GM18909 (cell line): ENCODE measurements around the gene TRAPPC3.

Source experiments
- ATAC-seq: cut with Tn5 transposase; IDR thresholded peaks from one replicate; pipeline ENCODE4 v1.9.1; 2021; ENCODE audit warnings: mild to moderate bottlenecking; ENCODE audit not compliant: unreplicated experiment, poor library complexity

The TRAPPC3 gene

DNA sequence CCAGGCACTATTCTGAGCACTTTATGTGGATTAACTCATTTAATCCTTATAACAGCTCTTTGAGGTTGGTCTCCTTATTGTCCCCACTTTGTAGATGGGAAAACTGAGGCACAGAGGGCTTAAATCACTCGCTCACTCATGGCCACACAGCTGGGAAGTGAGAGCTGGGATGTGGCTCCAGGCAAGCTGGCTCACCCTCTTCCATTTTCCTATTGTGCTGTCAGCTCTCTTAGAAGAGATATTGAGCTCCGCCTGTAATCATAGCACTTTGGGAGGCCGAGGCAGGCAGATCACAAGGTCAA lies 20.4 kb downstream of the TRAPPC3 start:
- ATAC-seq, result no peak

DNA sequence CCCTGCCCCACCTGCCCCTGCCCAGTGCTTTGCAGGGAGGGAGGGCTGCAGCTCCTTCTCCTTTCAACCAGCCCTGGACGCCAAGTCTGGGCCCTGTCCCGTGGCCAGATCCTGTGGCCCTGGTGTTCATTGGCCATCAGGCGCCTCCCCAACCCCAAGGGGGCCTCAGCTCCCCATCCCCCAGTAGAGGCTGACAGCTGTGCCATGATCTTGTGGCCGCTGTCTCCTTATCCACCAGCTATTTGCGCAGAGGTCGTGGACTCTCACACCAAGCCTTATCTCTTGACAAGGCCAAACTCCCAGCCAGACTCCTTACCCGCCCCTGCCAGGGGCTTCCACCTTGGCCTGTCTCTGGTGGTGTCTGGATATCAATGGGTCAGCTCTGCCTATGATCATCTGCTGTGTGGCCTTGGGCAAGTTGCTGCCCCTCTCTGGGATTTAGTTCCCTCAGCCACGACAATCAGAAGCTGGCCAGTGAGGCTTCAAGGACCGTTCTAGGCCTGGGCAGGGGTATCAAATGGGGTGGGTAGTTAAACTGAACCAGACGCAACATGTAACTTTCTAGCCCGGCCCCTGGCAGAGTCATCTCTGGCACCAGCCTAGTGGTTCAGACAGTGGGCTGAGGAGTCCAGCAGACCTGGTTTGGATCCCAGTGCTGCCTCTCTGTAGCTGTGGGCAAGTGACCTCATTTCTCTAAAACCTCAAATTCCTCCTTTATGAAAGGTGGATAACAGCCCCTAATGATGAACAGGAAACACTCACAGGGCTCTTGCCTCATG lies 21.0 kb downstream of the TRAPPC3 start:
- ATAC-seq, result no peak

DNA sequence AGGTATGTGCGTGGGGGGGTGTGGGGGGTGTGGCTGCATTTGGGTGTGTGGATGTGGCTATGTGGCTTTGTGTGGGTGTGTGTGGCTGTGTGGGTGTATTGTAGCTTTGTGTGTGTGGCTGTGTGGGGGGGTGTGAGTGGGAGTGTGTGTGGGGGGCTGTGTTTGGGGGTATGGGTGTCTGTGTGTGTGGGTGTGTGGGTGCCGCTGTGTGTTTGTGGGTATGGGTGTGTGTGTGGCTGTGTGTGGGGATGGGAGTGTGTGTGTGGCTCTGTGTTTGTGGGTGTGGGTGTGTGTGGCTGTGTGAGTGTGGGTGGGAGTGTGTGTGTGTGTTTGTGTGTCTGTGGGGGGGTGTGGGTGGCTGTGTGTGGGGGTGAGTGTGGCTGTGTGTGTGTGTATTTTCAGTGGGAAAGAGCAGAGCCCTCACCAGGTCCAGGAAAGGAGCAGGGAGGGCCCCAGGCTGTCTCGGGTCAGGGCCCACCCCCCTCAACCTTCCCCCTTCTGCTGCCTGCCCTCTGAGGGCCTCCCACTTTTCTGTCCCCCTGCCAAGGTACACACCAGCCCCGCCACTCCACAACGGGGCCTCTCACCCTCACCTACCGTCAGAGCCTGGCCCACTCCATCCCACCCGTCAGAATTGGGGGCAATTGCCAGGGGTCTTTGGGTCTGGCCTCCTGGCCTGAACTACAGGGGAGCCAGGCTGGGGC lies 22.3 kb downstream of the TRAPPC3 start:
- ATAC-seq, result no peak

GRCh38 chr1:36126005-36126716 lies 23.1 kb downstream of the TRAPPC3 start:
- no peak for ATAC-seq

- ATAC-seq, result no peak
Measured at GRCh38 chr1:36125129-36125991, 23.9 kb downstream of the TRAPPC3 start, which contains the start of gene COL8A2. Gene COL8A2, minus strand, starts transcription at chr1:36125222. Its CDS starts 24,980 bp downstream, at chr1:36100242.

- ATAC-seq, result no peak
Measured at GRCh38 chr1:36124404-36125128, 24.7 kb downstream of the TRAPPC3 start.

GRCh38 chr1:36123356-36123755 lies 25.9 kb downstream of the TRAPPC3 start:
- ATAC-seq, result no peak

- no peak for ATAC-seq
Measured at GRCh38 chr1:36122062-36123030, 26.9 kb downstream of the TRAPPC3 start.

DNA sequence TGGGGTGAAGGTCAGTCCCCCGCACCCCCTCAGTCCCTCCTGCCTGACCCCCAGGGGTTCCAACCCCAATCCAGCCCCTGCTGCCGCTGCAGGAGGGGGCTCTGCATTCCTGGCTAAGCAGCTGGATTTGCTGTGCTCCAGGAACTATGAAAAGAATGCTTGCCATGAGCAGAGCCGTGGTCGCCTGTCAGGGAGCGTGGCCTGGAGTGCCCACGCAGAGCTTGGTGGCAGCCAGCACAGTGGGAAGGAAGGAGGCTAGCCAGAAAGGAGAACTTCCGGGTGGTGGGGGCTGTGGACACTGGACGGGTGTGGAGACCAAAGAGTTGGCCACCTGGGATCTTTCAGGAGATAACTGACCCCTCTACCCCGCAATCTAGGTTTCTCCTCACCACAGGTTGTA lies 29.8 kb downstream of the TRAPPC3 start:
- no peak for ATAC-seq

- no peak for ATAC-seq
Measured at GRCh38 chr1:36118447-36119204, 30.7 kb downstream of the TRAPPC3 start.

GRCh38 chr1:36116901-36117300 lies 32.4 kb downstream of the TRAPPC3 start:
- no peak for ATAC-seq

DNA sequence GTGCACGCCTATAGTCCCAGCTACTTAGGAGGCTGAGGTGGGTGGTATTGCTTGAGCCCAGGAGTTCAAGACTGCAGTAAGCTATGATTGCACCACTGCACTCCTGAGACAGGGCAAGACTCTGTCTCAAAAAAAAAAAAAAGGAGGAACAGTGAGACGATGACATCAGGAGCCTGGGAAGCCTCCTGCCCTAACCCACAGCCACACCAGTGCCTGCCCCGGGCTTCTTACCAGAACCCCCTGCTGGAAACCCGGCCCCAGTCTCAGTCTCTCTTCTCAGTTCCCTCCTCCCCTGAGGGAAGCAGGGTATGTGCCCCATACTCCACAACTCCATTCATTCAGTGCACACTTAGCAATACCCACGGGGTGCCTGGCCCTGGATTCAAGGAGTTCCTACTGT lies 33.4 kb downstream of the TRAPPC3 start:
- ATAC-seq, result no peak

GRCh38 chr1:36115200-36115669 lies 34.1 kb downstream of the TRAPPC3 start:
- no peak for ATAC-seq

DNA sequence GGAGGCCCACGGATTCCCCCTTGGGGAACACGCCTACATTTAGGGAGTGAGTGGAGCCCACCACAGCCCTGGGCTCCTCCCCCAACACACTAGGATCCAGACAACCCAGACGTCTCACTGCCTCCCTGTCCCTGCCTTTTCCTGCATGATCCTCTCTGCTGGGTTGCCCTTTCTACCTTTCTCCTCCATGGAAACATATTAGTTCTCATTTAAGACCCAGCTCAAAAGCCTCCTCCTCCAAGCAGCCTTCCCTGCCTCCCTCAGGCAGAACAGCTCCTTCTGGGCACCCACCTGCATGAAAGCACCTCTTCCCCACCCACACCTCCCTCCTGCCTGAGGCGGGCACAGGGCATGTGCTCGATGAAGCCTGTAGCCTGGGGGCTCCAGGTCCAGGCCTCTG lies 34.9 kb downstream of the TRAPPC3 start:
- ATAC-seq, result no peak

GRCh38 chr1:36112823-36113222 lies 36.5 kb downstream of the TRAPPC3 start:
- no peak for ATAC-seq

- ATAC-seq, result no peak
Measured at GRCh38 chr1:36111151-36111550, 38.1 kb downstream of the TRAPPC3 start.

DNA sequence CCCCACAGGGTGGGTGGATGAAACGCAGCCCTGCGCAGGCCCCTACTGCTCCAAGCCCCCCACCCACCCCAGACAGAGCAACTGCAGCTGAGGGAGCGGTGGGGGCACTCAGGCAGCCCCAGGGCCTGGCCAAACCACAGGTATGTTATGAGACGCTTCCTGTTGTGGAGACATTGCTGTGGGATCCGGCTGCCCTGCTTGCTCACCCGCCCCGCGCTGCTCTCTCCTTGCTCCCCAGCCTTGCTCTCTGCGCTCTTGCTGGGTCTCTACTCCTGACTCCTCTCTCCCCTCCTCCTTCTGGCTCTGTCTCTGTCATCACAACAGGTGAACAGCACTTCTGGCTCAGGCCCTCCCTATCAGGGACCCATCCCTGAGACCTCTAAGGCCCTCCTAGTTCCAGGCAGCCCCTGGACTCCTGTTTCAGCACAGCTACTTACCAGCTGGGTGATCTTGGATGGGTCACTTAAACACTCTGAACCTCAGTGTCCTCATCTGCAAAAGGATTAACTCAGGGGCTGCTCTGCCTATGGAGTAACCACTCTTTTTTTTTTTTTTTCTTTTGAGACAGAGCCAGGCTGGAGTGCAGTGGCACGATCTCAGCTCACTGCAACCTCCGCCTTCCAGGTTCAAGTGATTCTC lies 40.1 kb downstream of the TRAPPC3 start:
- ATAC-seq, result no peak
